Retinal pigment epithelial cell (primary cell): ENCODE measurements around the gene GPBP1L1.

Experiments used
- DNase-seq: peaks from one replicate; pipeline ENCODE4 v3.0.0-alpha.2; 2010; ENCODE audit warnings: low read depth
- H3K4me3 ChIP-seq: 2 replicates; pipeline ENCODE4 v1.5.1; 2011; ENCODE audit warnings: mild to moderate bottlenecking, low read length, control low read depth, moderate library complexity
- CTCF ChIP-seq: conservative IDR thresholded peaks from 2 replicates; pipeline ENCODE4 v1.5.1; 2011; ENCODE audit warnings: low read depth, low read length, control low read depth, inconsistent platforms

GPBP1L1 gene

GRCh38 chr1:45586769-45587168 is 99.6 kb downstream of the GPBP1L1 start:
- no peak for DNase-seq
- TF ChIP-seq CTCF = no peak
- no peak overlapping the region for H3K4me3 ChIP-seq

- no peak for TF ChIP-seq CTCF
- peak overlapping the region; percentile 83 for H3K4me3 ChIP-seq
- DNase-seq = no peak
Observed at GRCh38 chr1:45585496-45586075, 100.7 kb downstream of the GPBP1L1 start.

GRCh38 chr1:45585110-45585426 is 101.3 kb downstream of the GPBP1L1 start:
- H3K4me3 ChIP-seq = peak overlapping the region; percentile 83
- TF ChIP-seq CTCF = no peak
- no peak for DNase-seq

GRCh38 chr1:45584351-45585109 is 101.8 kb downstream of the GPBP1L1 start:
- peak; percentile 55 for DNase-seq
- peak overlapping the region; percentile 83 for H3K4me3 ChIP-seq
- peak; percentile 19 for TF ChIP-seq CTCF

- peak within 1 kb of the TSS; percentile 83 for H3K4me3 ChIP-seq
- no peak for DNase-seq
- TF ChIP-seq CTCF = no peak
Observed at GRCh38 chr1:45583666-45584350, 102.5 kb downstream of the GPBP1L1 start, which contains the start of gene NASP. TSS of gene NASP (plus strand) at chr1:45584041. CDS start at chr1:45584147, 106 bp downstream.

- DNase-seq = peak; percentile 90
- no peak for TF ChIP-seq CTCF
- H3K4me3 ChIP-seq = peak overlapping the region; percentile 83
Observed at GRCh38 chr1:45583264-45583665, 103.1 kb downstream of the GPBP1L1 start.
